GM19452 (cell line): Measurements from ENCODE around the gene PDPK1.
A peak's percentile ranks its signal among the peaks of the same experiment; 100 is the strongest.
"Not testable (repeated sequence)": the region's sequence is repeated elsewhere in the genome, so short reads cannot be mapped to it uniquely, and the experiment has no call there.

Experiments used
- ATAC-seq: cut with Tn5 transposase; IDR thresholded peaks from one replicate; pipeline ENCODE4 v1.9.1; 2021; ENCODE audit not compliant: unreplicated experiment

PDPK1 gene

DNA sequence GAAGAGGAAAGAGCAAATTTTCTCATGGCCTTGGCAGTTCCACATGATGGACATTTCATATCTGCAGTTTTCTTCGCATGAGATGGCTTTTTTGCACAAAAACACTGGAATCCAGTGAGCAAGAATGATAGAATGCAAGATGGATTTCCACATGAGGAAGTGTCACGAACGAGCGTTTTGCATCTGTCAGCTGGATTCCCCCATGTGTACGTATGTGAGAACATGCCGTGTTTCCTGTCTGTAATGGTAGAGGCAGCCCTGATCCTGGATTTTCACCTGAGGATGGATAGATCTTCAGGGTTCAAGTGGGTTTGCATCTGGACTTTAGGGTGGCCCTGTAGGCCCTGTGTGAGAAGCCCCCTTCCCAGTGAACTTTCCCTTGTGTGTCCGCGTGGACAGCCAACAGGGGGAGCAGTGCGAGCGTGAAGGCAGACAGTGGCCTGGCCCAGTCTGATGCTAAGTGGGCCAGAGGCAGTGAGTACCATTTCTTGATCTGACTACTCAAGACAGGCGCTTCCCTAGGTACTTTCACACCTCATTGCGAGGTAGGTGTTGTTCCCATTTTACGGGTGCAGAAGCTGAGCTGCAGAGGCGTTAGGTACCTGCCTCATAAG lies 2.1 kb downstream of the PDPK1 start:
- ATAC-seq, result not testable (repeated sequence)

GRCh38 chr16:2540912-2541311 lies 3.1 kb downstream of the PDPK1 start:
- not testable (repeated sequence) for ATAC-seq

DNA sequence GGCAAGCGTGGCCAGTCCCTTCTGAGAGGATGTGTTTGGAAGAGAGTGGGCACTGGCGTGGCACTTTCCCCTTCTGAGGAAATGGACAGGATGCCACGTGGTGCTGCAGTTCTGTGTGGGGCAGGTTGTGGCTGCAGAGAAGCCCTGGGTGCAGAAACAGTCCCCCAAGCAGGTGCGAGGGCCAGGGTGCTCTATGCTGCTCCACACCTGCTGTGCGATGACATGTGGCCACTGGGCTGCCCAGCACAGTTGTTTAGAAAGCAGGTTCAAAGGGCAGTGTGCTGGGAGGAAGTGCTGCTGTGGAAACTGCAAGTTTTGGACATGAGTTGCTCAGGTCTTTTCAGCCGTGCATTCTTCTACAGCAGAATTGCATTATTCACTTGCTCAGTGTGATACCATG lies 3.6 kb downstream of the PDPK1 start:
- ATAC-seq, result not testable (repeated sequence)

DNA sequence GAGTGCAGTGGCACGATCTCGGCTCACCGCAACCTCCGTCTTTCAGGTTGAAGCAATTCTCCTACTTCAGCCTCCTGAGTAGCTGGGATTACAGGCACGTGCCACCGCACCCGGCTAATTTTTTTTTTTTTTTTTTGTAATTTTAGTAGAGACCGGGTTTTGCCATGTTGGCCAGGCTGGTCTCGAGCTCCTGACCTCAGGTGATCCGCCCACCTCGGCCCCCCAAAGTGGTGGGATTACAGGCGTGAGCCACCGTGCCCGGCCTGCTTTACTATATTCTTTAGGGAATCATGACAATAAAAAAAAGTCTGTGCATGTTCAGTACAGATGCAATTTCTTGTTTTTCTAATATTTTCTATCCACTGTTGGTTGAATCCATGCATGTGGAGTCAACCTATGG lies 6.0 kb downstream of the PDPK1 start:
- ATAC-seq, result not testable (repeated sequence)

DNA sequence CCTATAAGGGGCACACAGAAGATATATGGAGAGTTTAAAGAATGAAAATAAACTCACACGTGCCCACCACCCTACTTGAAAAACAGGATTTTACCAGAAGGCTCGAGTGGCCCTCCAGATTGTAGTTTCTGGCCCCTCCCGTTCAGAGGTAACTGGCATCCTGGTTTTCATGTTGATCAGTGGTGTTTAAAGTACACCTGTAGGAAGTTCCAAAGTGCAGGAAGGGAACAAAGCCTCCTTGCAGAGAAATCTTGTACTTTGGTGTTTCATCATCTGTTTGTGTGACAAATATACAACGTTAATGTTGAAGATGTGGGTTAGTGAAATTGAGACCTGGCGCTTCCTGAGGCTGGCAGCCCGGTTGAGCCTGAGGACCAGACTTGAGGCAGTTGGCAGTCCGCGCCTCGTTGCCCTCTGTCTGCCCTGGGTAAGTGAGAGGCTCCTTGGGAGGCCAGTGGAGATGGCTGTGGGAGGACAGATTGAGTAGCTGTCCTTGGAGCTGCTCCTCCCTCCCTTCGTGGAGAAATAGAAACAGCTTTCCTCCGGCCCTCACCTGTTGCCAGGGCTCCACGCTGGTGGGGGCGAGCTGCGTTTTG lies 12.6 kb downstream of the PDPK1 start:
- not testable (repeated sequence) for ATAC-seq

DNA sequence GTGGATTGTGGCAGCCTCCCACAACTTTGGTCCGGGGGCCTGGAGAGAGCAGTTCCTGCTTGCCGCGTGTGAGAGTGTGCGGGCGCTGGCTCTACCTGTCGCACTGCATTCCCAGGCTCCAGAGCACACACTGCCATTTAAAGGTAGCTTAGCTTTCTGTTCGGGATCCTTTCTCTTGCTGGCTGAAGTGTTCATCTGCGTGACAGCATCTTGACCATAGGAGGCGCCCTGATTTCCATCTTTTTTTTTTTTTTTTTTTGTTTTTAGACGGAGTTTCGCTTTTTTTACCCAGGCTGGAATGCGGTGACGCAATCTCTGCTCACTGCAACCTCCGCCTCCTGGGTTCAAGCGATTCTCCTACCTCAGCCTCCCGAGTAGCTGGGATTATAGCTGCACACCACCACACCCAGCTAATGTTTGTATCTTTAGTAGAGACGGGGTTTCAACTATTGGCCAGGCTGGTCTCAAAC lies 13.6 kb downstream of the PDPK1 start:
- ATAC-seq, result not testable (repeated sequence)

- not testable (repeated sequence) for ATAC-seq
Observed at GRCh38 chr16:2554709-2555425, 17.0 kb downstream of the PDPK1 start.

DNA sequence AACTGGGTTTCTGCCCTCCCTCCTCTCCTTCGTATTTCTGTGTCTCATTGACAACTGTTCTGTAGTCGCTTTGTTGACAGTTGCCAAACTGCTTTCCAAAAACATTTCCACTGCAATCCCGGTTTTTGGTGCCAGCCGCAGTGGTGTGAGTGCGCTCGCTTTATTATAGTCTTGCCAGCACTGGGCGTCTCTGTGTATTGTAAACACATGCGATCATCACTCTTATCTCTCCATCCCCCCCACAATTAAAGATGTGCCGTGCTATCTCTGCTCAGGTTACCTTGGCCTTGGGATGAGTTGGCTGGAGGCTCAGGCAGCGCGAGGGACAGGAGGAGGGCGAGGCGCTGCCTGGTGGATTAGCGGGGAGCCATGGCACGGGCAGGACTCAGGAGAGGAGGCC lies 19.3 kb downstream of the PDPK1 start:
- ATAC-seq, result not testable (repeated sequence)

DNA sequence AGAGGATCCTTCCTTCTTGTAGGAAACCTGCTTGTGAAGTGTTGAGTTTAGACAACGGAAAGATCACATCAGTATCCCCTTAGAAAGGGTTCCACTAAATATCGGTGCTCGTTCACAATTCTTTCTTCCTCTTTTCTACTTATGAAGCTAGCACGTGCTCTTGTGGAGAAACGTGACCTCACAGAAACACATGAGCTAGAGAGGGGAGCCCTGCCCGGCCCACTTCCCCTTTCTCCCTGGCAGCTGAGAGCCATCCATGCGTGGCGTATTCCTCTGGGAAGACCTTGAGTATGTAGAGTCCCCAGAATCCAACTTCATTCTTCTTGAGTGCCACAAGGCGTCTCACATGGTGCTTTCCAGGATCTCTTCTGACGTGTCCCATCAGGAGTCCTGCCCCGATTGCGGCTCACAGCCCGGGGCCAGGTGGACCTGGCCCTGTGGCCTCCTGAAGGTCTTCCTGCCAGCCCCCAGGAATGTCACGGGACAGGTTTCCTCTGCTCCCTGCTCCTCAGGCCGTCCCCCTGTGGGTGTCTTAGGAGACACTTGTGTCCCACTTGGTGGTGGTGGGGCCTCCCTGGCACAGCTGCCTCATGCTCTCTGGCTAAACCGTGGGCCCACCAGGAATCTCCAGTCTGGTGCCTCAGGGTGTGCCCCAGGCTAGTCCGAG lies 22.4 kb downstream of the PDPK1 start:
- peak; percentile 54 for ATAC-seq

GRCh38 chr16:2560798-2561133 lies 22.9 kb downstream of the PDPK1 start:
- peak; percentile 43 for ATAC-seq

DNA sequence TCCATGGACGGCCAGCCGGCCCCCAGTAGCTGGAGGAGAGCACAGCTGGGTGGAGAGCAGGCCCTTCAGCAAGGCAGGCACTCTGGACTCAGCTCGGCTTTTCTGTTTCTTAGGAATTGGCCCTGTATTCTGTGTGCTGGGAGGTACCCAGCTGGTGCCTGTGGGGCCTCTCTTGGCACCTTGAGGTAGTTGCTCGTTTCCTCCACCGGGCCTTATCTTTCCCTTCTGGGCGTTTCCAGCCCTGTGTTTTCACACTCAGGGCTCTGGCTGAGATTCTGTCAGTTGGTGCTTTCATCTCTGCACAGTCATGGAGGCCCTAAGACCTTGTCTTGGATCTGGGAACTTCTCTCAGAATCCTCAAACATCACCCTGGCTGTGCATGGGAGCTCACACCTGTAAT lies 29.7 kb downstream of the PDPK1 start:
- ATAC-seq, result not testable (repeated sequence)

- not testable (repeated sequence) for ATAC-seq
Observed at GRCh38 chr16:2568573-2568972, 30.8 kb downstream of the PDPK1 start.

GRCh38 chr16:2572704-2573103 lies 34.9 kb downstream of the PDPK1 start:
- ATAC-seq, result not testable (repeated sequence)

GRCh38 chr16:2575839-2576238 lies 38.0 kb downstream of the PDPK1 start:
- not testable (repeated sequence) for ATAC-seq

- not testable (repeated sequence) for ATAC-seq
Observed at GRCh38 chr16:2577044-2577443, 39.2 kb downstream of the PDPK1 start.

DNA sequence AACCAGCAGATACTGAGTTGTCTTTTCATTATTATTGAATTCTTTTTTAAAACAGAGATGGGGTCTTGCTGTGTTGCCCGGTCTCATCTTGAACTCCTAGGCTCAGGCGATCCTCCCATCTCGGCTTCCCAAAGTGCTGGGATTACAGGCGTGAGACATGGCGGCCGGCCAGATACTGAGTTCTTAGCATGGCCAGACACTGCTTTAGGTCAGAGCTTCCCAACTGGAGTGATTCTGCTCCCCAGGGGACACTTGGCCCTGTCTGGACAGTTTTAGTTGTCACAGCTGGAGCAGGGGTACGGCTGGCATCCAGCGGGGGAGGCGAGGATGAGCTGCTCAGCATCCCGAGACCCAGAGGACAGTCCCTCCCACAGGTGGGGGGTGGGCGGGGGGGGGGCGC lies 41.1 kb downstream of the PDPK1 start:
- ATAC-seq, result not testable (repeated sequence)

GRCh38 chr16:2580143-2580542 lies 42.3 kb downstream of the PDPK1 start:
- not testable (repeated sequence) for ATAC-seq

DNA sequence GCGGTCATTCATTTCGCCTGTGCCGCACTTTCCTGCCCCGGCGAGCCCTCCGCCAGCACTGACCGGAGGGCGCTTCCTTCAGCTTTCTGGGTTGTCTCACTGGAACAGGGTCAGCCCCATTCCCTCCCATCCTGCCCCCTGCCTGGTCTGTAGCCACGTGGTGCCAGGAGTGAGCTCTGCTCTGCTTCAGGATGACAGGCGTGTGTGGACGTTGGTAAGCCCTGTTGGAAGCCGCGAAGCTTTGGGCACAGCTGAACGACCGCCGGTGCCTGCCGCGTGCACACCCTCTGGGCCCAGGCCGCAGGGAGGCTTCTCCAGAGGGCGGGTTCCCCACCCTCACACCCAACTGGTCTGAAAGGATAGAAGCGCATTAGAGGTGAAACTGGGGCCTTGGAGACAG lies 43.0 kb downstream of the PDPK1 start:
- ATAC-seq, result not testable (repeated sequence)

DNA sequence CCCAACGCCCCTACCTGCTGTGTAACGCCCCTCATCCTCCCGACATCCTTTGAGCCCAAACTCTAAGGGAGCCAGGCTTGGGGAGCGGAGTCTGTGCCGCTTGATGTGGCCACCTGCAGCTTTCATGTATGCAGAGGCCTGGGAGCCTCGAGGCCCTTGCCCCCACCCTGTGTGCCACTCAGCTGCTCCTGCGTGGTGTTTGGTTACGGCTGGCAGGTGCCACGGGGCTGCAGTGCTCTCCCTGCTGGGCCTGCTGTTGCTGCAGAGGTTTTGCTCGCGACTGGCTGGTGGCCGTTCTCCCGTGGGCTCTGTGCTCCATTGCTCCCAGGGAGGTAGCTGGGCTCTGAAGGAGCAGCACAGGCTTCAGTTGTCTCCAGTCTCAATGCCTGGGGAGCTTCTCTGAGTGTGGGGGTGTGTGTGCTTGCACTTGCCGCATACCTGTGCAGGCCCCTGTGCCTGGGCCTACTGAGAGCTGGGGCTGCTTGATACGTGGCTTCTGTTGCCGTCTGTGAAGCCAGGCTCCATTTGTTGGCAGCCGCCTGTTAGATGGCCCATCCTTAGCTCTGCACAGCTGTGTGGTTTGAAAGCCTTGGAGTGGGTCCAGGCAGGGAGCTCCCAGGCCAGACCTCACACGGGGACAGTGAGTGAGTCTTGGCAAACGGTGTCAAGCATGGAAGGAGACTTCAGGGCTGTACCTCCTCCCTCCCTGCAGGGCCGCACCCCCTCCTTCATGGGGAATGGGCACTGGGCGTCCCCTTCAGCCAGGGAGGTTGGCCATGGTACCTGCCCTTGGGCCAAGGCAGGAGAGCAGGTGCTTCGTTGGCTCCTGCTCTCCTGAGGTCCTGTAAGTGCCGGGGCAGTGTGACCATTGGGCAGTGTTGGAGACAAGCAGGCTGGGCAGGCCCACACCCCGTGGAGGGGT lies 47.2 kb downstream of the PDPK1 start:
- ATAC-seq, result no peak

GRCh38 chr16:2585651-2586081 lies 47.8 kb downstream of the PDPK1 start:
- ATAC-seq, result no peak
